Testis (tissue), 2 donors: ENCODE measurements around the gene SART3.

Experiments
- CTCF ChIP-seq, 3 experiments: fragments of 450-650 bp in 2 of 3; fragments of 200-600 bp in 1 of 3; sonication (generic) in 1 of 3; IDR thresholded peaks; one replicate each; pipeline ENCODE4 v1.5.1; 2016 to 2019; ENCODE audit warnings: antibody characterized with exemption in 3 of 3, mild to moderate bottlenecking in 2 of 3, moderate library complexity in 1 of 3
- POLR2A ChIP-seq: fragments of 450-650 bp; IDR thresholded peaks from one replicate; pipeline ENCODE4 v1.6.1; 2017; ENCODE audit warnings: antibody characterized with exemption, mild to moderate bottlenecking, moderate library complexity

- no peak for TF ChIP-seq CTCF (IDR thresholded peaks at IDR 0.05)
- TF ChIP-seq POLR2A, result no peak
Observed at GRCh38 chr12:108599948-108600701, 39.2 kb upstream of the SART3 start.
